ENCODE measurements around the gene FXYD6. TPM values are rescaled to one million over a fixed set of nuclear protein-coding genes. Genes with fewer than 3 reads are reported as not detected.

The FXYD6 gene
- total and polyA plus RNA-seq, 9 of the 15 experiments (the other 6 are each of a cell fraction or from before 2014, with no cell fraction given): 0.07 to 0.35 TPM; not detected in 7

- H3K4me2 ChIP-seq (ENCODE audit: insufficient read depth, low read length): no peak overlapping the region
- H3K9me3 ChIP-seq (replicated peaks; ENCODE audit: control insufficient read depth, insufficient read depth, low read depth, low read length): no peaks in the 10 kb centered on the region
- intact Hi-C loops (cut with micrococcal nuclease): no loop called here
- H3K79me2 ChIP-seq (ENCODE audit: control insufficient read depth, insufficient read depth, low read length): no peaks in the 10 kb centered on the region
- CTCF ChIA-PET (ENCODE audit: low intra/inter-chr PET ratio): no interaction called here
- H3K27ac ChIP-seq (ENCODE audit: extremely low read depth, low read depth, low read length): no peak overlapping the region
- ATAC-seq (no peak), FAIRE-seq (no peak), DNase-seq (ENCODE audit: extremely low read depth in 1 of 4, low spot score in 3 of 4) (no peak)
- H3K9me1 ChIP-seq (ENCODE audit: control insufficient read depth, insufficient read depth, low read length): no peaks in the 10 kb centered on the region
- no peak overlapping the region for H2AFZ ChIP-seq (ENCODE audit: low read depth, low read length)
- H3K36me3 ChIP-seq (ENCODE audit: control insufficient read depth, insufficient read depth, low read length): no peaks in the 10 kb centered on the region
- peaks cover 6 to 21% of the 10 kb centered on the region in 2 experiments; a peak in 3 of 5 replicates for H3K27me3 ChIP-seq (ENCODE audit: control insufficient read depth in 2 of 2, insufficient read depth in 2 of 2, low read length in 2 of 2)
- H3K4me1 ChIP-seq (replicated peaks in 1 of 2; ENCODE audit: control insufficient read depth in 2 of 2, insufficient read depth in 2 of 2, low read length in 2 of 2): no peaks in the 10 kb centered on the region
- POLR2A ChIA-PET: interaction anchor here (1.5 kb wide), 1 partner anchor 10 kb away, joined by 4 read pairs; no protein-coding TSS in a partner anchor
- no peak overlapping the region for H3K4me3 ChIP-seq
- in situ Hi-C loops (cut with MboI): no loop called here
- H4K20me1 ChIP-seq (replicated peaks; ENCODE audit: control insufficient read depth, insufficient read depth, low read length): no peaks in the 10 kb centered on the region
- no peak overlapping the region for H3K9ac ChIP-seq (ENCODE audit: insufficient read depth in 1 of 2, low read depth in 2 of 2, low read length in 2 of 2)
- TF ChIP-seq RBM25 (IDR thresholded peaks at IDR 0.05; ENCODE audit: low read depth, low read length, severe bottlenecking) (peak; percentile 27), KDM1A (IDR thresholded peaks at IDR 0.05) (peak in 1 of 2 experiments; percentile 40; a peak in 2 of 4 replicates), ZNF146 (CRISPR knock-in tag; IDR thresholded peaks at IDR 0.05; ENCODE audit: unreplicated experiment) (peak; percentile 99), BCOR (IDR thresholded peaks at IDR 0.05) (0 out of 2 replicates have a peak, but pooled peaks have one; percentile 37), POLR2B (IDR thresholded peaks at IDR 0.05; ENCODE audit: low read depth, partially characterized antibody) (no peak), NFE2 (IDR thresholded peaks at IDR 0.05; ENCODE audit: low read depth) (no peak), PRDM10 (IDR thresholded peaks at IDR 0.05; ENCODE audit: partially characterized antibody) (no peak), XRCC3 (IDR thresholded peaks at IDR 0.05) (no peak)
- BruUV-seq (replicated peaks): no TSS peak
- WGBS (ENCODE audit: insufficient coverage, low coverage, missing lambda C conversion rate): 5% methylated on average over 3 of the region's 3 CpGs
Measured at GRCh38 chr11:117892651-117893050, 16.2 kb upstream of the FXYD6 start.

Data from K562 (cell line).